Neuronal stem cell (in vitro differentiated cells): ENCODE data around the gene BCL3.

Experiments
- DNase-seq: peaks from one replicate; pipeline ENCODE4 v3.0.0-alpha.2; 2013; ENCODE audit warnings: low spot score
- H2AFZ ChIP-seq: one replicate; pipeline ENCODE4 v1.6.1; 2013; ENCODE audit warnings: mild to moderate bottlenecking, low read length, inconsistent platforms
- H2AK5ac ChIP-seq: 2 replicates; pipeline ENCODE4 v1.6.1; 2013; ENCODE audit warnings: low read depth, mild to moderate bottlenecking, inconsistent platforms, low read length, moderate library complexity, mixed read lengths
- H2BK120ac ChIP-seq: 2 replicates; pipeline ENCODE4 v1.6.1; 2013; ENCODE audit warnings: low read depth, mild to moderate bottlenecking, inconsistent platforms, low read length, moderate library complexity, mixed read lengths
- H2BK12ac ChIP-seq: one replicate; pipeline ENCODE4 v1.6.1; 2013; ENCODE audit warnings: low read length, inconsistent platforms
- H2BK15ac ChIP-seq: 2 replicates; pipeline ENCODE4 v1.6.1; 2013; ENCODE audit warnings: mild to moderate bottlenecking, low read length, inconsistent platforms, mixed read lengths
- H2BK5ac ChIP-seq: one replicate; pipeline ENCODE4 v1.6.1; 2013; ENCODE audit warnings: inconsistent platforms, mild to moderate bottlenecking, low read length, moderate library complexity
- H3K14ac ChIP-seq: one replicate; pipeline ENCODE4 v1.6.1; 2013; ENCODE audit warnings: low read length, inconsistent platforms
- H3K18ac ChIP-seq: 2 replicates; pipeline ENCODE4 v1.6.1; 2013; ENCODE audit warnings: low read length, inconsistent platforms
- H3K23ac ChIP-seq: 2 replicates; pipeline ENCODE4 v1.6.1; 2013; ENCODE audit warnings: low read depth, mild to moderate bottlenecking, mixed read lengths, low read length, inconsistent platforms; ENCODE audit not compliant: poor library complexity
- H3K27ac ChIP-seq: replicated peaks from 3 replicates; pipeline ENCODE4 v1.5.1; 2013; ENCODE audit warnings: low read length, inconsistent platforms
- H3K27me3 ChIP-seq, 3 experiments: 2 replicates each; pipeline ENCODE4 v1.6.1; 2013; ENCODE audit warnings: low read length in 3 of 3, mild to moderate bottlenecking in 2 of 3, inconsistent platforms in 1 of 3, low read depth in 1 of 3, mixed read lengths in 1 of 3, moderate library complexity in 1 of 3; ENCODE audit not compliant: control insufficient read depth in 3 of 3, insufficient read depth in 3 of 3
- H3K36me3 ChIP-seq, 2 donors: replicated peaks in 1 of 2; 2 replicates each; pipeline ENCODE4 v1.6.1; 2013; ENCODE audit warnings: low read length in 2 of 2; ENCODE audit not compliant: control insufficient read depth in 2 of 2, insufficient read depth in 2 of 2
- H3K4ac ChIP-seq: 2 replicates; pipeline ENCODE4 v1.6.1; 2013; ENCODE audit warnings: inconsistent platforms, mild to moderate bottlenecking, low read length, moderate library complexity
- H3K4me1 ChIP-seq, 2 donors: 1 replicate in 1 of 2; 2 replicates in 1 of 2; pipeline ENCODE4 v1.6.1; 2013; ENCODE audit warnings: low read length in 2 of 2, low read depth in 1 of 2; ENCODE audit not compliant: control insufficient read depth in 2 of 2, insufficient read depth in 1 of 2
- H3K4me2 ChIP-seq: one replicate; pipeline ENCODE4 v1.6.1; 2013; ENCODE audit warnings: mild to moderate bottlenecking, low read length, inconsistent platforms; ENCODE audit not compliant: insufficient read depth, poor library complexity, severe bottlenecking
- H3K4me3 ChIP-seq, 2 donors: 2 replicates each; pipeline ENCODE4 v1.5.1; 2013; ENCODE audit warnings: low read length in 2 of 2, mild to moderate bottlenecking in 2 of 2, inconsistent platforms in 1 of 2, moderate library complexity in 1 of 2
- H3K79me1 ChIP-seq: one replicate; pipeline ENCODE4 v1.6.1; 2013; ENCODE audit warnings: low read depth, mild to moderate bottlenecking, inconsistent platforms, low read length, moderate library complexity
- H3K9ac ChIP-seq: one replicate; pipeline ENCODE4 v1.6.1; 2013; ENCODE audit warnings: mild to moderate bottlenecking, low read depth, low read length, inconsistent platforms; ENCODE audit not compliant: poor library complexity
- H3K9me3 ChIP-seq, 2 donors: replicated peaks in 1 of 2; 2 replicates each; pipeline versions ENCODE3 to v1.6.1; 2013; ENCODE audit warnings: low read length in 2 of 2, mild to moderate bottlenecking in 2 of 2, inconsistent platforms in 1 of 2, low read depth in 1 of 2, mixed read lengths in 1 of 2, moderate library complexity in 1 of 2; ENCODE audit not compliant: control insufficient read depth in 2 of 2, insufficient read depth in 1 of 2
- H4K8ac ChIP-seq: one replicate; pipeline ENCODE4 v1.6.1; 2013; ENCODE audit warnings: low read depth, mild to moderate bottlenecking, inconsistent platforms, low read length, moderate library complexity
- H4K91ac ChIP-seq: one replicate; pipeline ENCODE4 v1.6.1; 2013; ENCODE audit warnings: low read length, low read depth, mild to moderate bottlenecking, inconsistent platforms; ENCODE audit not compliant: poor library complexity
- WGBS, 2 donors: extraction: QIAGEN DNeasy Blood & Tissue Kit; methylation state at CpG; one replicate each; pipeline ENCODE4 v1.1.7; 2013; ENCODE audit warnings: missing lambda C conversion rate in 2 of 2, mixed read lengths in 1 of 2; ENCODE audit not compliant: insufficient read length in 2 of 2, insufficient replicate concordance in 1 of 2; ENCODE audit errors: extremely low coverage in 2 of 2; 5-methylcytosine and 5-hydroxymethylcytosine counted together

BCL3 gene

DNA sequence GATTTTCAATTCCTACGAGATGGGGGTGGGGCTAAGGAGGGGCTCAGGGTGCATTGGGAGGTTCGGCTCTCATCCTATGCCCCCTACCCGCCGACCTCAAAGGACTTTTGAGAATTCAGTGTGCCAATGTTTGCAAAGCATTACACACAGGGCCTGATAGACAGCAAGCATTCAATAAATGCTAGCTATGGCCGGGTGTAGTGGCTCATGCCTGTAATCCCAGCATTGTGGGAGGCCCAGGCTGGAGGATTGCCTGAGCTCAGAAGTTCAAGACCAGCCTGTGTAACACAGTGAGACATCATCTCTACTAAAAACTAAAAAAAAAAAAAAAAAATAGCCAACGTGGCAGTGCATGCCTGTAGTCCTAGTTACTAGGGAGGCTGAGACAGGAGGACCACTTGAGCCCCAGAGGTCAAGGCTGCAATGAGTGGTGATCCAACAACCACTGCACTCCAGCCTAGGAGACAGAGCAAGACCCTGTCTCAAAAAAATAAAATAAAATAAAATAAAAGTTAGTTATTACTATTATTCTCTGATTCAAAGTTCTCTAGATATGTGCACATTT is 27.2 kb downstream of the BCL3 start:
- no peak overlapping the region for H2BK120ac ChIP-seq
- H2BK15ac ChIP-seq = no peak overlapping the region
- no peaks in the 10 kb centered on the region for H3K9me3 ChIP-seq
- H3K14ac ChIP-seq = no peak overlapping the region
- DNase-seq = no peak
- no peaks in the 10 kb centered on the region for H3K36me3 ChIP-seq
- H3K4me2 ChIP-seq = no peak overlapping the region
- H3K79me1 ChIP-seq = no peaks in the 10 kb centered on the region
- H4K8ac ChIP-seq = no peak overlapping the region
- H3K27me3 ChIP-seq = peaks cover 0 to 26% (median 6%) of the 10 kb centered on the region in 3 experiments
- peak overlapping the region; percentile 28 for H3K18ac ChIP-seq
- no peak overlapping the region for H3K9ac ChIP-seq
- H3K27ac ChIP-seq = no peak overlapping the region
- peaks cover 0 to 2% of the 10 kb centered on the region in 2 donors for H3K4me1 ChIP-seq
- H2BK5ac ChIP-seq = no peak overlapping the region
- no peak overlapping the region for H2BK12ac ChIP-seq
- H3K4ac ChIP-seq = no peak overlapping the region
- H4K91ac ChIP-seq = no peak overlapping the region
- no peak overlapping the region for H2AFZ ChIP-seq
- no CpG with 5 or more reads among the region's 6 CpGs for WGBS, 2 donors
- no peak overlapping the region for H3K23ac ChIP-seq
- H2AK5ac ChIP-seq = no peak overlapping the region
- no peak overlapping the region for H3K4me3 ChIP-seq

DNA sequence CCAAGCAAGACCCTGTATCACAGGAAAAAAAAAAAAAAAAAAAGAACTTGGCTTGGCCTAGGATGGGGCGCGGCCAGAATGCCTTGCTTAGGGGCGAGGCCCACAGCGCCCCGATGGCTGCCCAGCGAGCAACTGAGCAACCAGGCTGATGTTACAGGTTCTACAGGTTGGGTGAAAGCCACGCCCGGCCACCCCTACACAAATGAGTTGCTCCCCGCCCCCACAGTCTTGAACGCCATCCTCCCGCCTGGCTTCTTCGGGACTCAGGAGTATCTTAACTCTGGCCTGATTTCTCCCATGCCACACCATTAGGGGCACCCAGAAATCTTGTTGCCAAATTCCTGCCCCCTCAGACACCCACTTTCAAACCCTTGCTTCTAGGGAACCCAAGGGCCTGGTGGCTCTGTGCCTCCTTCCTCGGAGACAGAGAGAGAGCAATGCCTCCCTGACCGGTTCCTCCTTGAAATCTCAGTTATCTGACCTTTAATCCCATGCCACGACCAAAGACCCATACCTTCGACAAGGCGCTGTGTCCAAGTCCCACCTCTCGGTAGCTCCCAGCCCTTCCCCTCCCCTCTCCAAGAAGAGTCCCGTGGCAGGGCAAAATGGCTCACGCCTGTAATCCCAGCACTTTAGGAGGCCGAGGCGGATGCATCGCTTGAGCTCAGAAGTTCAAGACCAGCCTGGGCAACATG is 28.0 kb downstream of the BCL3 start:
- peaks cover 0 to 26% (median 6%) of the 10 kb centered on the region in 3 experiments for H3K27me3 ChIP-seq
- H3K9me3 ChIP-seq = no peaks in the 10 kb centered on the region
- no peak overlapping the region for H3K27ac ChIP-seq
- H2BK120ac ChIP-seq = no peak overlapping the region
- peak overlapping the region; percentile 93 for H2AK5ac ChIP-seq
- no peak overlapping the region for H2AFZ ChIP-seq
- no peak for DNase-seq
- no peak overlapping the region for H4K91ac ChIP-seq
- H3K9ac ChIP-seq = no peak overlapping the region
- no peak overlapping the region for H3K4ac ChIP-seq
- H2BK12ac ChIP-seq = no peak overlapping the region
- no peak overlapping the region for H3K4me3 ChIP-seq
- peak overlapping the region; percentile 8 for H3K14ac ChIP-seq
- peak overlapping the region; percentile 49 for H2BK15ac ChIP-seq
- H3K23ac ChIP-seq = peak overlapping the region; percentile 17
- H3K79me1 ChIP-seq = no peaks in the 10 kb centered on the region
- no peaks in the 10 kb centered on the region for H3K36me3 ChIP-seq
- H3K4me1 ChIP-seq = no peaks in the 10 kb centered on the region
- H4K8ac ChIP-seq = no peak overlapping the region
- WGBS, 2 donors = no CpG with 5 or more reads among the region's 23 CpGs
- H3K18ac ChIP-seq = no peak overlapping the region
- H2BK5ac ChIP-seq = no peak overlapping the region
- H3K4me2 ChIP-seq = no peak overlapping the region

DNA sequence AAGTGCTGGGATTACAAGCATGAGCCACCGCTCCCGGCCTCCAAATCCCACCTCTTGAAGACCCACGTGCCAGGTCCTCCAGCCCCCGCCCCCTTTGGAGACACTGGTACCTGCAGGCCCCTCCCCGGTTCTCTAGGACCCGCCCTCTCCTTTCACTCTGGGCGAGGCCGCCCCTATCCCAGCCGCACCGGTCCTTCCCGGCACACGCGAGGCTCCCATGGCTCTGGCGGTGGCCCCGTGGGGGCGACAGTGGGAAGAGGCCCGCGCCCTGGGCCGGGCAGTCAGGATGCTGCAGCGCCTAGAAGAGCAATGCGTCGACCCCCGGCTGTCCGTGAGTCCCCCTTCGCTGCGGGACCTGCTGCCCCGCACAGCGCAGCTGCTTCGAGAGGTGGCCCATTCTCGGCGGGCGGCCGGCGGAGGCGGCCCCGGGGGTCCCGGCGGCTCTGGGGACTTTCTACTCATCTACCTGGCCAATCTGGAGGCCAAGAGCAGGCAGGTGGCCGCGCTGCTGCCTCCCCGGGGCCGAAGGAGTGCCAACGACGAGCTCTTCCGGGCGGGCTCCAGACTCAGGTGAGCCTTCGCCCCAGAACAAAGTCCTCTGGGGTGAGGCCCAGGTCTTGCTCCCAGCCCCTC is 29.3 kb downstream of the BCL3 start, which contains the start of gene CBLC:
TSS of gene CBLC (plus strand) at position 176 of the 633 bp plus-strand sequence. CDS start at position 218, 42 bp downstream.
- H2AK5ac ChIP-seq = peak within 1 kb of the TSS; percentile 37
- H3K4me3 ChIP-seq = peak within 1 kb of the TSS in 1 of 2 donors; percentile 68
- no peaks in the 10 kb centered on the region for H3K4me1 ChIP-seq
- H2BK15ac ChIP-seq = no peak within 1 kb of the TSS
- no peak within 1 kb of the TSS for H3K27ac ChIP-seq
- WGBS, 2 donors = no CpG with 5 or more reads among the region's 47 CpGs
- no peak within 1 kb of the TSS for H3K4ac ChIP-seq
- no peak within 1 kb of the TSS for H4K8ac ChIP-seq
- no peak within 1 kb of the TSS for H2BK5ac ChIP-seq
- no peaks in the 10 kb centered on the region for H3K36me3 ChIP-seq
- peak within 1 kb of the TSS; percentile 76 for H3K18ac ChIP-seq
- H4K91ac ChIP-seq = no peak within 1 kb of the TSS
- H2BK12ac ChIP-seq = no peak within 1 kb of the TSS
- H2BK120ac ChIP-seq = peak within 1 kb of the TSS; percentile 96
- no peaks in the 10 kb centered on the region for H3K9me3 ChIP-seq
- peak within 1 kb of the TSS; percentile 57 for H3K4me2 ChIP-seq
- H3K14ac ChIP-seq = no peak within 1 kb of the TSS
- H3K9ac ChIP-seq = no peak within 1 kb of the TSS
- H3K79me1 ChIP-seq = no peaks in the 10 kb centered on the region
- no peak for DNase-seq
- H3K23ac ChIP-seq = no peak within 1 kb of the TSS
- peaks cover 0 to 26% (median 6%) of the 10 kb centered on the region in 3 experiments for H3K27me3 ChIP-seq
- H2AFZ ChIP-seq = peak within 1 kb of the TSS; percentile 78

DNA sequence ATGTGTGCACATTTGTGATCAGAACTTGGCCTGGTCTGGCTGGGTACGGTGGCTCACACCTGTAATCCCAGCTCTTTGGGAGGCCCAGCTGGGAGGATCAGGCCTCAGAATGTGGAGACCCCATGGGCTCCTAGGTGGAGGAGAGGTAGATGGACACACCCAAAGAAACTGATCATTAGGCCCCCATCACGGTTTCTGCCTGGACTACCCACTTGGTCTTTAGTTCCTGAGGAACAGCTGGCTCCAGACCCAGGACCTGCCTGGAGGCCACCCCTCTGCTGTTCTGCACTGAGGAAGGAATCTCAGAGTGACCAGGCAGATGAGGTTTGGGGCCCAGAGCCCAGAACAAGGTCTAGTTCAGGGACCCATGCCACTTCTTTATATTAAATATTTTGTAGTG is 30.6 kb downstream of the BCL3 start:
- H2AFZ ChIP-seq = no peak overlapping the region
- H3K23ac ChIP-seq = no peak overlapping the region
- no CpG with 5 or more reads among the region's 2 CpGs for WGBS, 2 donors
- H4K91ac ChIP-seq = no peak overlapping the region
- H2BK5ac ChIP-seq = no peak overlapping the region
- H3K9ac ChIP-seq = no peak overlapping the region
- no peak overlapping the region for H3K4ac ChIP-seq
- no peak overlapping the region for H3K4me3 ChIP-seq
- H2BK120ac ChIP-seq = no peak overlapping the region
- no peaks in the 10 kb centered on the region for H3K79me1 ChIP-seq
- no peak overlapping the region for H3K18ac ChIP-seq
- peaks cover 0 to 20% (median 6%) of the 10 kb centered on the region in 3 experiments for H3K27me3 ChIP-seq
- no peak overlapping the region for H4K8ac ChIP-seq
- no peaks in the 10 kb centered on the region for H3K9me3 ChIP-seq
- H3K14ac ChIP-seq = no peak overlapping the region
- no peak overlapping the region for H2BK15ac ChIP-seq
- no peak overlapping the region for H2BK12ac ChIP-seq
- DNase-seq = no peak
- H3K4me1 ChIP-seq = no peaks in the 10 kb centered on the region
- no peak overlapping the region for H3K4me2 ChIP-seq
- H2AK5ac ChIP-seq = no peak overlapping the region
- H3K27ac ChIP-seq = no peak overlapping the region
- H3K36me3 ChIP-seq = no peaks in the 10 kb centered on the region
